Pancreas (tissue), 10 donors: ENCODE data around the gene LRRFIP2. TPM values are rescaled to one million over a fixed set of nuclear protein-coding genes. Genes with fewer than 3 reads are reported as not detected.

Experiments used
- ATAC-seq, 4 donors: fragments of 200-7000 bp; cut with Tn5 transposase; one replicate each; pipeline versions ENCODE4 v1.8.0 to v1.9.1; 2020; ENCODE audit warnings: mild to moderate bottlenecking in 4 of 4, moderate library complexity in 4 of 4
- DNase-seq, 6 donors: peaks; one replicate each; pipeline ENCODE4 v3.0.0-alpha.2; 2020
- FAIRE-seq: peaks from 2 replicates; lab custom pipeline; 2012; peaks lifted over from hg19 to GRCh38; lab: Jason Lieb, UNC
- H3K27ac ChIP-seq, 4 donors: fragments of 200-600 bp; sonication (generic); 1 replicate in 3 of 4; 2 replicates in 1 of 4; pipeline versions ENCODE4 v1.5.0 to v1.8.0; 2020
- H3K27me3 ChIP-seq, 4 donors: fragments of 200-600 bp; one replicate each; pipeline ENCODE4 v1.8.0; 2021
- H3K36me3 ChIP-seq, 3 donors: fragments of 200-600 bp; sonication (generic) in 1 of 3; one replicate each; pipeline versions ENCODE4 v1.5.0 to v1.8.0; 2020 to 2021
- H3K4me1 ChIP-seq, 3 donors: fragments of 200-600 bp; one replicate each; pipeline ENCODE4 v1.8.0; 2021
- H3K4me3 ChIP-seq, 4 donors: fragments of 200-600 bp; sonication (generic) in 2 of 4; one replicate each; pipeline versions ENCODE4 v1.5.0 to v1.8.0; 2020 to 2021
- H3K9me3 ChIP-seq, 4 donors: fragments of 200-600 bp; one replicate each; pipeline ENCODE4 v1.8.0; 2021
- CTCF ChIP-seq, 4 donors: fragments of 200-600 bp; sonication (generic) in 3 of 4; IDR thresholded peaks; one replicate each; pipeline versions ENCODE4 v1.5.0 to v1.8.0; 2021; ENCODE audit warnings: antibody characterized with exemption in 4 of 4
- WGBS, 2 donors: extraction: QIAGEN DNeasy Blood & Tissue Kit; methylation state at CpG; one replicate each; pipeline ENCODE4 v1.1.7; 2013; 5-methylcytosine and 5-hydroxymethylcytosine counted together
- intact Hi-C, 3 donors: fragments of 100-400 bp; cut with DNase I; formaldehyde crosslinking; loops; one replicate each; pipeline versions ENCODE4 v1.11.1 to v1.14.2; 2022
- polyA plus RNA-seq, 2 donors: library from polyadenylated mRNA; stranded (reverse); fragments of 200-250 nt; gene quantifications; one replicate each; pipeline ENCODE4 v1.2.3, GENCODE V29; 2013
- total RNA-seq, 6 donors: library from RNA; stranded (reverse); fragmentation: NEBNext Ultra II Directional in 4 of 6; extraction: Animal tissue kit (Norgen Biotek cat#: 25700) in 4 of 6; gene quantifications; one replicate each; pipeline versions ENCODE4 v1.2.1 to v1.2.4, GENCODE V29; 2021 to 2023
- donor health status: healthy with polysubstance abuse.
- donor health status: DM: no; HTN: no; CAD: no; lungs with moderate emphysema.
- donor health status: DM: no; HTN: no; CAD: no.
- donor health status: control.
- donor health status: control.
- donor health status: Bipolar disorder and iron deficiency.
- donor health status: DM: yes; HTN: yes; CAD: no.
- donor health status: DM: no; HTN: no; CAD: no.
- donor health status: DM: no; HTN: no; CAD: no.
- donor health status: DM: yes; HTN: yes; CAD: no.

The LRRFIP2 gene
- total and polyA plus RNA-seq, 8 donors, result 14.6 to 35.7 (median 21.8) TPM

GRCh38 chr3:37031096-37031682 lies 143.2 kb downstream of the LRRFIP2 start:
- Histone ChIP-seq H3K4me3 (no peak overlapping the region), H3K27ac (no peak overlapping the region), H3K4me1 (no peaks in the 10 kb centered on the region), H3K36me3 (peaks cover 0 to 7% (median 6%) of the 10 kb centered on the region in 3 donors), H3K27me3 (no peaks in the 10 kb centered on the region), H3K9me3 (no peaks in the 10 kb centered on the region)
- no peak for FAIRE-seq
- TF ChIP-seq CTCF (IDR thresholded peaks at IDR 0.05), result no peak
- WGBS, 2 donors, result 79 to 85% methylated on average over 7 of the region's 7 CpGs
- DNase-seq, result no peak
- intact Hi-C loops, result no loop called here
- peak in 1 of 4 donors; percentile 21 for ATAC-seq

- Histone ChIP-seq H3K27ac (no peak overlapping the region), H3K9me3 (no peaks in the 10 kb centered on the region), H3K4me3 (no peak overlapping the region), H3K4me1 (no peaks in the 10 kb centered on the region), H3K36me3 (peaks cover 0 to 13% (median 12%) of the 10 kb centered on the region in 3 donors), H3K27me3 (no peaks in the 10 kb centered on the region)
- intact Hi-C loops, result no loop called here
- DNase-seq (no peak), FAIRE-seq (no peak), ATAC-seq (no peak)
- no peak for TF ChIP-seq CTCF (IDR thresholded peaks at IDR 0.05)
- 66 to 78% methylated on average over 3 of the region's 3 CpGs for WGBS, 2 donors
These were observed 143.8 kb downstream of the LRRFIP2 start for GRCh38 chr3:37030588-37030987.

GRCh38 chr3:37029516-37030163 lies 144.7 kb downstream of the LRRFIP2 start:
- H3K4me3 ChIP-seq, result no peak overlapping the region
- intact Hi-C loops, result loop anchor here in 1 of 3 donors (10.0 kb wide), 1 partner anchor 185 kb away; no protein-coding TSS in a partner anchor
- no peak for ATAC-seq
- no peaks in the 10 kb centered on the region for H3K4me1 ChIP-seq
- FAIRE-seq, result no peak
- no peak overlapping the region for H3K27ac ChIP-seq
- H3K9me3 ChIP-seq, result no peaks in the 10 kb centered on the region
- TF ChIP-seq CTCF (IDR thresholded peaks at IDR 0.05), result no peak
- H3K27me3 ChIP-seq, result no peaks in the 10 kb centered on the region
- DNase-seq, result no peak
- H3K36me3 ChIP-seq, result peaks cover 0 to 13% (median 12%) of the 10 kb centered on the region in 3 donors

- peaks cover 0 to 13% (median 12%) of the 10 kb centered on the region in 3 donors for H3K36me3 ChIP-seq
- no peak for FAIRE-seq
These were observed 145.3 kb downstream of the LRRFIP2 start for GRCh38 chr3:37029111-37029510.

More at GRCh38 chr3:37029111-37029510, 145.3 kb downstream of the LRRFIP2 start:
- ATAC-seq (no peak), DNase-seq (no peak)
- WGBS, 2 donors, result 70 to 86% methylated on average over 1 of the region's 1 CpG
- Histone ChIP-seq H3K27ac (no peak overlapping the region), H3K4me1 (no peaks in the 10 kb centered on the region), H3K9me3 (no peaks in the 10 kb centered on the region), H3K4me3 (no peak overlapping the region), H3K27me3 (no peaks in the 10 kb centered on the region)
- intact Hi-C loops, result loop anchor here in 1 of 3 donors (10.0 kb wide), 1 partner anchor 186 kb away; no protein-coding TSS in a partner anchor
- no peak for TF ChIP-seq CTCF (IDR thresholded peaks at IDR 0.05)
